ENCODE data around the gene ABHD14A. TPM values are rescaled to one million over a fixed set of nuclear protein-coding genes. Genes with fewer than 3 reads are reported as not detected.
A peak's percentile ranks its signal among the peaks of the same experiment; 100 is the strongest.

ABHD14A gene
- total RNA-seq, 6 experiments from 2014 or later, result 8.3 to 22.2 (median 15.1) TPM

- ATAC-seq, result peak in 1 of 4 donors; percentile 17
- H3K9me3 ChIP-seq, result no peaks in the 10 kb centered on the region
- TF ChIP-seq, protein P1, sequence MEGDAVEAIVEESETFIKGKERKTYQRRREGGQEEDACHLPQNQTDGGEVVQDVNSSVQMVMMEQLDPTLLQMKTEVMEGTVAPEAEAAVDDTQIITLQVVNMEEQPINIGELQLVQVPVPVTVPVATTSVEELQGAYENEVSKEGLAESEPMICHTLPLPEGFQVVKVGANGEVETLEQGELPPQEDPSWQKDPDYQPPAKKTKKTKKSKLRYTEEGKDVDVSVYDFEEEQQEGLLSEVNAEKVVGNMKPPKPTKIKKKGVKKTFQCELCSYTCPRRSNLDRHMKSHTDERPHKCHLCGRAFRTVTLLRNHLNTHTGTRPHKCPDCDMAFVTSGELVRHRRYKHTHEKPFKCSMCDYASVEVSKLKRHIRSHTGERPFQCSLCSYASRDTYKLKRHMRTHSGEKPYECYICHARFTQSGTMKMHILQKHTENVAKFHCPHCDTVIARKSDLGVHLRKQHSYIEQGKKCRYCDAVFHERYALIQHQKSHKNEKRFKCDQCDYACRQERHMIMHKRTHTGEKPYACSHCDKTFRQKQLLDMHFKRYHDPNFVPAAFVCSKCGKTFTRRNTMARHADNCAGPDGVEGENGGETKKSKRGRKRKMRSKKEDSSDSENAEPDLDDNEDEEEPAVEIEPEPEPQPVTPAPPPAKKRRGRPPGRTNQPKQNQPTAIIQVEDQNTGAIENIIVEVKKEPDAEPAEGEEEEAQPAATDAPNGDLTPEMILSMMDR (IDR thresholded peaks at IDR 0.05), result no peak
- no peak for TF ChIP-seq POLR2A (IDR thresholded peaks at IDR 0.05)
- H3K36me3 ChIP-seq, result peaks cover 0 to 16% (median 2%) of the 10 kb centered on the region in 4 donors
- H3K27me3 ChIP-seq, result no peaks in the 10 kb centered on the region
- no peaks in the 10 kb centered on the region for H3K4me1 ChIP-seq
- no peak overlapping the region for H3K27ac ChIP-seq
- intact Hi-C loops (cut with DNase I), result no loop called here
- no peak overlapping the region for H3K4me3 ChIP-seq
- 68% methylated on average over 3 of the region's 5 CpGs for WGBS (ENCODE audit: insufficient coverage, low coverage, low lambda C conversion rate, missing lambda C conversion rate)
- no peak for DNase-seq
Measured at GRCh38 chr3:51929420-51930003, 45.4 kb upstream of the ABHD14A start.

GRCh38 chr3:51930439-51930838, 44.4 kb upstream of the ABHD14A start:
- intact Hi-C loops (cut with DNase I), result no loop called here
- Histone ChIP-seq H3K9me3 (no peaks in the 10 kb centered on the region), H3K4me3 (no peak overlapping the region), H3K4me1 (no peaks in the 10 kb centered on the region), H3K27me3 (no peaks in the 10 kb centered on the region), H3K36me3 (peaks cover 0 to 24% (median 5%) of the 10 kb centered on the region in 4 donors), H3K27ac (no peak overlapping the region)
- no peak for ATAC-seq
- no CpG with 5 or more reads among the region's 1 CpG for WGBS (ENCODE audit: insufficient coverage, low coverage, low lambda C conversion rate, missing lambda C conversion rate)
- DNase-seq, result peak in 1 of 3 donors; percentile 14
- TF ChIP-seq, protein P1 (IDR thresholded peaks at IDR 0.05), result no peak
- TF ChIP-seq POLR2A (IDR thresholded peaks at IDR 0.05), result no peak

- TF ChIP-seq, protein P1 (IDR thresholded peaks at IDR 0.05), result no peak
- TF ChIP-seq POLR2A (IDR thresholded peaks at IDR 0.05), result no peak
- WGBS (ENCODE audit: insufficient coverage, low coverage, low lambda C conversion rate, missing lambda C conversion rate), result 94% methylated on average over 5 of the region's 6 CpGs
Measured at GRCh38 chr3:51931756-51932155, 43.1 kb upstream of the ABHD14A start.

GRCh38 chr3:51932471-51933370, 42.1 kb upstream of the ABHD14A start:
- Histone ChIP-seq H3K9me3 (no peaks in the 10 kb centered on the region), H3K27me3 (no peaks in the 10 kb centered on the region), H3K4me3 (no peak overlapping the region), H3K36me3 (peaks cover 0 to 44% (median 12%) of the 10 kb centered on the region in 4 donors), H3K4me1 (no peaks in the 10 kb centered on the region), H3K27ac (no peak overlapping the region)
- DNase-seq, result peak in 1 of 3 donors; percentile 25
- no peak for ATAC-seq
- intact Hi-C loops (cut with DNase I), result no loop called here
- no peak for TF ChIP-seq POLR2A (IDR thresholded peaks at IDR 0.05)
- TF ChIP-seq, protein P1 (IDR thresholded peaks at IDR 0.05), result no peak
- WGBS (ENCODE audit: insufficient coverage, low coverage, low lambda C conversion rate, missing lambda C conversion rate), result 93% methylated on average over 2 of the region's 15 CpGs

More at GRCh38 chr3:51931756-51932155, 43.1 kb upstream of the ABHD14A start:
- H3K4me1 ChIP-seq, result no peaks in the 10 kb centered on the region
- peaks cover 0 to 35% (median 10%) of the 10 kb centered on the region in 4 donors for H3K36me3 ChIP-seq
- DNase-seq, result peak in 1 of 3 donors; percentile 18
- intact Hi-C loops (cut with DNase I), result no loop called here
- no peak for ATAC-seq
- H3K27ac ChIP-seq, result no peak overlapping the region
- no peak overlapping the region for H3K4me3 ChIP-seq
- H3K9me3 ChIP-seq, result no peaks in the 10 kb centered on the region
- no peaks in the 10 kb centered on the region for H3K27me3 ChIP-seq
